Ovary (tissue), 3 donors: ENCODE results near the gene TAF3.

Experiments
- CTCF ChIP-seq, 3 donors: fragments of 450-650 bp in 2 of 3; fragments of 200-600 bp in 1 of 3; IDR thresholded peaks; one replicate each; pipeline versions ENCODE4 v1.5.1 to v1.8.0; 2016 to 2022; ENCODE audit warnings: antibody characterized with exemption in 3 of 3, mild to moderate bottlenecking in 1 of 3
- EP300 ChIP-seq: sonication (generic); formaldehyde crosslinking; IDR thresholded peaks from one replicate; pipeline ENCODE4 v1.6.1; 2017; ENCODE audit warnings: antibody characterized with exemption
- POLR2A ChIP-seq: fragments of 450-650 bp; IDR thresholded peaks from one replicate; pipeline ENCODE4 v1.6.1; 2017; ENCODE audit warnings: antibody characterized with exemption, mild to moderate bottlenecking, moderate library complexity
- donor health status: DM: no; HTN: no; CAD: no.

- TF ChIP-seq CTCF (IDR thresholded peaks at IDR 0.05) (no peak), EP300 (no peak), POLR2A (no peak)
These were observed 62.8 kb downstream of the TAF3 start for GRCh38 chr10:7881119-7881518.
